ENCODE data around the gene USP6NL. TPM values are rescaled to one million over a fixed set of nuclear protein-coding genes. Genes with fewer than 3 reads are reported as not detected.

The USP6NL gene
- total RNA-seq, 1 experiment from 2014 or later = 21.4 TPM

- TF ChIP-seq GABPB1 (CRISPR knock-in tag; IDR thresholded peaks at IDR 0.05) = no peak
- no peak for TF ChIP-seq FOXJ3 (CRISPR knock-in tag; IDR thresholded peaks at IDR 0.05; ENCODE audit: borderline replicate concordance)
- TF ChIP-seq E2F5 (CRISPR knock-in tag; IDR thresholded peaks at IDR 0.05) = no peak
- TF ChIP-seq TEAD4 (CRISPR knock-in tag; IDR thresholded peaks at IDR 0.05) = no peak
- no peak for TF ChIP-seq PRRX2 (CRISPR knock-in tag; IDR thresholded peaks at IDR 0.05)
- no peak for TF ChIP-seq ZBTB43 (CRISPR knock-in tag; IDR thresholded peaks at IDR 0.05)
- no peak for TF ChIP-seq USF1 (CRISPR knock-in tag; IDR thresholded peaks at IDR 0.05)
- TF ChIP-seq NR2C2 (CRISPR knock-in tag; IDR thresholded peaks at IDR 0.05) = no peak
These were observed 138.2 kb downstream of the USP6NL start (continued) for GRCh38 chr10:11473128-11473760.

- CTCF ChIA-PET = interaction anchor here (1.5 to 1.6 kb wide), 2 partner anchors 37 to 144 kb away, joined by 4 to 9 read pairs; no protein-coding TSS in a partner anchor
- Mint-ChIP-seq H3K27ac (no peak overlapping the region; the same call in 1 of the 2 replicates), H3K9me3 (no peaks in the 10 kb centered on the region), H3K4me3 (no peak overlapping the region), H3K4me1 (peaks cover 56% of the 10 kb centered on the region), H3K27me3 (ENCODE audit: low read depth) (no peaks in the 10 kb centered on the region), H3K36me3 (peaks cover 6% of the 10 kb centered on the region)
- peak; percentile 69 for ATAC-seq
- TF ChIP-seq ZNF512 (CRISPR knock-in tag; IDR thresholded peaks at IDR 0.05; ENCODE audit: borderline replicate concordance) = no peak
- no peak for TF ChIP-seq CREM (CRISPR knock-in tag; IDR thresholded peaks at IDR 0.05)
- TF ChIP-seq IRF1 (CRISPR knock-in tag; IDR thresholded peaks at IDR 0.05) = no peak
- peak; percentile 91 for TF ChIP-seq CTCF (IDR thresholded peaks at IDR 0.05)
- POLR2A ChIA-PET = no interaction called here
- DNase-seq (ENCODE audit: low spot score) = peak; percentile 85
These were observed 139.2 kb downstream of the USP6NL start for GRCh38 chr10:11472158-11472753.

GRCh38 chr10:11469575-11470391 is 141.7 kb downstream of the USP6NL start:
- H3K9me3 Mint-ChIP-seq = no peaks in the 10 kb centered on the region
- H3K27ac Mint-ChIP-seq = peak overlapping the region; percentile 77
- peak; percentile 69 for ATAC-seq
- peaks cover 43% of the 10 kb centered on the region for H3K4me1 Mint-ChIP-seq
- peaks cover 6% of the 10 kb centered on the region for H3K36me3 Mint-ChIP-seq
- ChIA-PET CTCF (interaction anchor here (1.0 to 1.4 kb wide), 2 partner anchors 34 to 45 kb away, joined by 5 to 9 read pairs; no protein-coding TSS in a partner anchor), POLR2A (interaction anchor here (0.6 kb wide), 1 partner anchor 37 kb away, joined by 4 read pairs; no protein-coding TSS in a partner anchor)
- H3K4me3 Mint-ChIP-seq = peak overlapping the region; percentile 19
- H3K27me3 Mint-ChIP-seq (ENCODE audit: low read depth) = no peaks in the 10 kb centered on the region
- DNase-seq (ENCODE audit: low spot score) = peak; percentile 48
- TF ChIP-seq MYBL2 (CRISPR knock-in tag; IDR thresholded peaks at IDR 0.05) = no peak
- TF ChIP-seq ZNF281 (CRISPR knock-in tag; IDR thresholded peaks at IDR 0.05) = peak; percentile 77
- TF ChIP-seq ZNF219 (CRISPR knock-in tag; IDR thresholded peaks at IDR 0.05; ENCODE audit: borderline replicate concordance) = no peak
- peak; percentile 80 for TF ChIP-seq PRDM15 (CRISPR knock-in tag; IDR thresholded peaks at IDR 0.05)
- no peak for TF ChIP-seq PRRX2 (CRISPR knock-in tag; IDR thresholded peaks at IDR 0.05)
